Stimulated activated CD8-positive, alpha-beta memory T cell treated with anti-CD3 and anti-CD28 coated beads, Interleukin-15, amount 100 ng/mL, for 24 hours (primary cell): ENCODE measurements around the gene RAB31.

Experiments
- DNase-seq: peaks from one replicate; pipeline ENCODE4 v3.0.0-alpha.2; 2020; ENCODE audit warnings: low read depth

The RAB31 gene

DNA sequence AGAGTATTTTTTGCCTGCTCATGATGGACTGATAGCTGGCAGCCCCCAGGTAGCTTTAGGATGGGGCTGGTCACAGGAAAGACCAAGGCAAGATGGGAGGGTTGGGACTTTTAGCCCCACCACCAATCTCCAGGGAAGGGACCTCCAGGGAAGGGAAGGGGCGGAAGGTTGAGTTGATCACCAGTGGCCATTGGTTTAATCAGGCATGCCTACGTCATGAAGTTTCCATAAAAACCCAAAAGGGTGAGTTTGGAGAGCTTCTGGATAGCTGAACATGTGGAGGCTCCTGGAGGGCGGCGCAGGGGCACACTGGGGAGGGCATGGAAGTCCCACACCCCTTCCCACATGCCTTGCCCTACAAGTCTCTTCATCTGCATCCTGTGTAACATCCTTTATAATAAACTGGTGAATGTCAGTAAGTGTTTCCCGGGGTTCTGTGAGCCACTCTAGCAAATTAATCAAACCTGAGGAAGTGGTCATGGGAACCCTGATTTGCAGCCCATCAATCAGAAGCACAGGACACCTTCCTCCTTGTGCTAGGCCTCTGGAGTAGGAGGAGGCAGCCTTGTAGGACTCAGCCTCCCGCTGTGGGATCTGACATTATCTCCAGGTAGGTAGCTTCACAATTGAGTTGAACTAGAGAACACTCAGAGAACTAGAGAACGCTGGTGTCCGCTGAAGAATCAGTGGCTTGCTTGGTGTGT, 30.3 kb downstream of the RAB31 start:
- no peak for DNase-seq

DNA sequence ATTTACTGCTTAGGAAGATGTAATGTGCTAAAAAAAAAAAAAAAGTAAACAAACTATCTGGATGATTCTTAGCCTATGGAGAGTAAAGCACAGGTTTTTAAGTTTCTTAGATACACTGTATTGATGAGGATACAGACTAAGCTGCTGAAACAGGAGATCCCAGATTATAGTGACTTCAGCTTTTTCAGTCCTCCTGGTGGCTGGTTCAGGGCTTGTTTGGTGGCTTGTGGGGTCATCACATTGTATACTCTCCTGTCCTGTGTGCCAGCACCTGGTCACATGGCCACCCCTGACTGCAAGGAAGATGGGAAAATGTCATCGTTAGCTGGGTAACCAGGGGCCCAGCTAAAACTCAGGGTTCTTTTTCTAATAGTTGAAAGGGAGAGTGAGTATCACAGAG, 31.4 kb downstream of the RAB31 start:
- no peak for DNase-seq

DNA sequence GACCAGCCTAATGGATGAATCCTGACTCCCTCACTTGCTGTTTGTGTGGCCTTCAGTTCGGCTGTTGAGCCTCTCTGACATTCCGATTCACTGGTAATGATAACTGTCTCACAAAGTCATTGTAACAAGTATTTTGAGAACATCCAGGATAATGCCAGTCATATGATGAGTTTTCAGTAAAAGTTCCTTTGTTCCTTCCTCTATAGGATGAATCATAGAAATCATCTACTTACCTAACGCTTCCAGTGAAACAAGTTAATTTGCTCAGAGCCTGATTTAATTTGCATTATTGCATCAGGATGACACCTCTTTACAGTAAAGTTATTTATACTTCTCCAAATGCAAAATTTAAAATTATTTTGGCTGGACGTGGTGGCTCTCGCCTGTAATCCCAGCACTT, 32.0 kb downstream of the RAB31 start:
- no peak for DNase-seq

DNA sequence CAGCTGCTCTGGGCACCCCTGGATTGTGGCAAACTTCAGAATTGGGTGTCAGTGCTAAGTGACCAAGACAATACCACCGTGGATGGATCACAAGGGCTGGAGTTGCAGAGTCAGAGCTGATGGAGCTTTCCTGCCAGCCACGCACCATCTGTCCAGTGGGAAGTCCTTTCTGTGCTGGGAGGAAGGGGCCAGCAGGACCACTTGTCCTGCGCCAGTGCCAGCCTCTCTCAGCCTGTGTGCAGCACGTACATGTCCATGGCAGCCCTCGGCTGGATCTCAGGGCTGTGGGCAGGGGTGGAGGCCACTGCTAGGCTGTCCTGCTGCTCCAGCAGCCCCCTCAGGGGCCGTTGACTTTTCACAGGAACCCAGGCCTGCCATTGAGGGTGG, 33.3 kb downstream of the RAB31 start:
- no peak for DNase-seq

DNA sequence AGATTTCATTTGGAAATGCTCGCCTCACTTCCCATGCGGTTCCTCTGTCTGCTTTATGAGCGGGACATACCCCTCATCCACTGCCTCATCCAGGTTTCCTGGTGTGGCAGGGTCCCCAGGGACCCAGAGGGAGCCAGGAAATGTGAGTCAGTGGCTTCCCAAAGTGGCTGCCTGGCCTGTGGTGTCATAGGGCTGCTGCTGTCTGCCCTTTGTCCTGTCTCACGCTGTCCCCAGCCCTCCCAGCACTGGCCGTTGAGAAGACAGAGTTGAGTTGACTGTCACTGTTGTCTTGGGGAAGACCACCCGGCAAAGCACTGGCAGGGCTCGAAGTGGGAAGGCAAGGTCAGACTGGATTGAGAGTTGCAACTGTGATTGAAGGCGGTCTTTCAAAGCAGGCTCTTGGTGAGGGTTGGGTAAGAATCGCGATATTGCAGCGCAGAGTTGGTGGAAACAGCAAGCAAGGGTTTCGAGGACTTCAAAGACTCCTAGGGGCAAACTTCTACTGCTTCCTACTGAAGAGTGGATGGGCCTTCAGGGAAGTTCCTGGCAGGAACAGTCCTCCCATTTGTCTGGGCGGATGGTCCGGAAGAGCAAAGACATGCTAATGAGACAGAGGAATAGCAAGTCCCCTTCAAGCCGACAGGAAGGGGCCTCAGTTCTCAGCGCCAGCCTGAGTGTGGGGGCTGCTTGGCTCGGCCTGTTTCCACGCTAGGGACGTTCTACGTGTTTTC, 33.9 kb downstream of the RAB31 start:
- no peak for DNase-seq

DNA sequence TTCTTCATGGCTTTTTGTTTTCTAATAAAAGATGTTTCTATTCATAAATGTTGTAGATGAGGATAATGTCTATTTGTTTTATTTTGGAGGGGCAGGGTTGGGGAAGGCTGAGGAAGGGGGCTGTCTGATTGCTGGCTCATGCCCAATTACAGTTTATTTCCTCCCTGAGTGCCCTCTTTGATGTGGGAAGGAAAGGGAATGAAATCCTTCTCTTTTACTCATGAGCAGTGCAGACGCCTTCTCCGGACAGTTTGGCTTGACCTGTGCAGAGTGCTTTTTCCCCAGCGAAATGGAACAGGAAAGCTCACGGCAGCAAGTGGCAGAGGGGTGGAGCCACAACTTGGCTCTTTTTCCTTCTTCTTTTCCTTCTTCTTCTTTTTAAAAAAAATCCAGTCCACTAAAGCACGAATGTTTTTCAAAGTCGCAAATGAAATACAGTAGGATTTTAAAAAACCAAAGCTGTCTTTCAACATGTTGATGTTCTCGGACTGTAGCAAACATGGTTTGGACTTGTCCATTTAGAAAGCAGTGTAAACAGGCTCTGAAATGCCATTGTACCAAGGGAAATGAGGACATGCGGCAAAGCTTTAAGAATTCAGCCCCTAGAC, 34.5 kb downstream of the RAB31 start:
- no peak for DNase-seq

DNA sequence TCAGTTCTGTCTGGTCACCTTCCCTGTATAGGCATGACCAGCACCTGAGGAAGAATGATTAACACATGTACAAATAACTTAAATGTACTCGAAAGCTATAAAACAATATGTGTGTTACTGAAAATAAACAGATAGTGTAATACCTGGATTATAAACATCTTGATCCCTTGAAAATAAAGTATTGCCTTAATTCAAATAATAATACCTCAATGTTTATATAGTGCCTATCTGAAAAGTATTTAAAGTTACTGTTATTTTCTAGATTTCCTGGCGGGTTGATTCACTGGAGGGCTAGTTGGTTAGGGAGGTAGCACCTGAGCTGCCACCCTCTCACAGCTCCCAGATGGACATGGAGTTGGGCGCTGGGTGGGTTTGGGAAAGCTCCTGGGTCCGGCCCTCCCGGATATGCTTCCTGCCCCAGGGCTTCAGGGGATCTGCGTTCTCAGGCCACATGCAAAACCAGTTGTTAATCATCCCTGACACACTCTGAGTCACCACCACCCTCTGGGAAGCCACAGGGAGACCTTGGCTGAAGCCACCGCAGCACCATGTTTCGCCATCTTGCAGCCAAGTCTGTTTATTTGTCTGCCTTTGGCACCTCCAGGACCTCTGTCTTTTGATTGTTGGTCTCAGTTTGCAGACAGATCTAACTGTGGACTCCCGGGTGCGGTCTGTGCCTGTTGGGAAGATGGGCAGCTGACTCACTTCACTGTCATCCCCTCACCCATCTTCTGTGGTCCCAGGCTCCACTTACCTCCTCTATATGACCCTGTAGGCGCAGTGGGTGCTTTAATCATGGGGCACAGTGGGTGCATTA, 35.3 kb downstream of the RAB31 start:
- no peak for DNase-seq

DNA sequence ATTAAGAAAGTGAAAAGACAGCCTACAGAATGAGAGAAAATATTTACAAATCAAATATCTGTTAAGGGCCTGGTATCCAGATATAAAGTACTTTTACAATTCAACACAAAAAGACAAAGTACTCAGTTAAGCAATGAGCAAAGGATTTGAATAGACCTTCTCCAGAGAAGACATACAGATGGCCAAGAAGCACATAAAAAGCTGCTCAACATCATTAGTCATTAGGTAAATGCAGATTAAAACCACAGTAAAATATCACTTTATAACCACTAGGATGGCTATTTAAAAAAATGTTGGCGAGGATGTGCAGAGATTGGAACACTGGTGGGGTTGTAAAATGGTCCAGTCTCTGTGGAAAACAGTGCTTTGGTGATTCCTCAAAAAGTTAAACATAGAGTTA, 38.9 kb downstream of the RAB31 start:
- DNase-seq, result no peak

DNA sequence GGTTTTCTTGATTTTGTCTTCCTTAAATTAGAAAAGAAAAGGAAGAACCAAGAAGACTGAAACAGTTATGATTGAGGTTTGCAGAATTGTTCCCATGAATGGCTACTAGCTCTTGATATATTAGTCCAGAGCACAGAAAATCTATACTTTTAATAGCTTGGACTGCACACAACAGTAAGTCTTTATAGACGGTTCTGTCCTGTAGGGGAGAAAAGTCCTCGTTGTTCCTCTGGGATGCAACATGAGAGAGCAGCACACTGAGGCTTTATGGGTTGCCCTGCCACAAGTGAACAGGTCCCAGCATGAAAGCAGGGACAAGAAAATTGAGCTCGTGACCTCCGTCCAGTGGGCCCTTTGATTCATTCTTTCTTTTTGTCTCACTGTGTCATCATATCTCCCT, 41.5 kb downstream of the RAB31 start:
- no peak for DNase-seq

DNA sequence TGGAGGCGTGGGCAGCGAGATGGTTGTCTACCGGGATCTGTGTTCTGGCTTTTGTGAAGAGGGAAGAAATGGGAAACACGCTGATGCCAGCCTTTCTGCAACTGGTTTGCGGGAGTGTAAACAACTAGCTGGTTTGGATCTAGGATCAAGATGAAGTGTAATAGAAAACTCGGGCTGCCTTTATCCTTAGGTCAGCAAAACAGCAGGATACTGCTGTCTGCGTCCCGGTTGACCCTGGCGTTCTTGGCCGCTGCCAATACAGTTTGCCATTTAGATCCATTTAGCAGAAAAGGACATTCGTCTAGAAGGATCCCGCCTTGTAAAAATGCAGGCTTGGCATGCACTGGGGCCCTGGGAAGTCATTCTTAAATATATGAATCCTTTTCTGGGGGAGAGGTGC, 42.0 kb downstream of the RAB31 start:
- no peak for DNase-seq

DNA sequence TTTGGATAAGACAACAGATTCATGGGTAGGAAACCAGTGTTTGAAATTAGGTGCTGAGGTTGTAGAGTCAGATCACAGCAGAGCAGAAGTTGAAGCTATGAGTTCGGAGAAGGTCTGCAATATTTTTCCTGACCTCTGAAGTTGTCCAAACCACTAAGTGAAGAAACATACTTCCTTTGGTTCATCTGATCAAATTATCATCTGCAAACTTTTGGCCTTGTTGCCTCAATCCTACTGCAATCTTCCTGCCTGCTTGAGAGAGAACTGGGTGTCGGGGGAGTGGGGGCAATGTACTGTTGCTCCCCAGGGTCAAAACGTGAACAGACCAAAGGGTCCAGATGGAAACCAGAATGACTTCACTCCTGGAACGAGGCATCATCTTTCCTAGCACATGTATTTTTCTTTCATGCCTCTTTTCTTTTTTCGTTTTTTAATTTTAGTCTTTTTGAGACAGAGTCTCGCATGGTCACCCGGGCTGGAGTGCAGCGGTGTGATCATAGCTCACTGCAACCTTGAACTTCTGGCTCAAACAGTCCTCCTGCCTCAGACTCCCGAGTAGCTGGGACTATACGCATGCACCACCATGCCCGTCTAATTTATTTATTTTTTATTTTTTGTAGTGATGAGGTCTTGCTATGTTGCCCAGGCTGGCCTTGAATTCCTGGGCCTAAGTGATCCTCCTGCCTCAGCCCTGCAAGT, 42.7 kb downstream of the RAB31 start:
- no peak for DNase-seq

DNA sequence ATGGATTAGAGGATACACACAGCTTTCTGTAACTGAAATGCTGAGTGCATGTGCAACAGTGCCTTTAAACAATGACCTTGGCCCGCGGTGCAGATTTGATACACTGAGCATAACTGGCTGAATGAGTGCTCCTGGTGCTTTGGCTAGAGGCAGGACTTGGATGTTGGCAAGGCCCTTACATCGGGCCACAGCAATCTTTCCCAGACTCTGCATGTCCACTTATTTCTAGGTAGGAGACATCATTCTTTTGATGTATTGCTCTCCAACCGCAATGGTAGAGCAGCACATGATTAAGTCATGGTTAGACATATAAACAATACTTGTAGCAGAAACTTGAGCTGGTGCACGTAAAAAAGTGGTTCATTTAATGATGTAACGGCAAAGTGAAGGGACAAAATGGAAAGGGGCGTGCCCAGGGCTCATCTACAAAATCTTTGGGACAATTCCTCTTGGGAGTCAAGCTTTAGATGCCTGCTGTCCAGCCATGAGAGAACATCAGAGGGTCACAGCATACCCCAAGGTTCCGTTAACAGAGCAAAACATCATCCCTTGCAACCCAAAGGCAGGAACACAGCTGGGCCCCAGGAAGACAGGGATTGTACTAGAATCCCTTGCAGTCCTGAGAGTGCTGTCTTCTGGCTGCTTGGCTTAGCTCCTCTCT, 43.4 kb downstream of the RAB31 start:
- no peak for DNase-seq

DNA sequence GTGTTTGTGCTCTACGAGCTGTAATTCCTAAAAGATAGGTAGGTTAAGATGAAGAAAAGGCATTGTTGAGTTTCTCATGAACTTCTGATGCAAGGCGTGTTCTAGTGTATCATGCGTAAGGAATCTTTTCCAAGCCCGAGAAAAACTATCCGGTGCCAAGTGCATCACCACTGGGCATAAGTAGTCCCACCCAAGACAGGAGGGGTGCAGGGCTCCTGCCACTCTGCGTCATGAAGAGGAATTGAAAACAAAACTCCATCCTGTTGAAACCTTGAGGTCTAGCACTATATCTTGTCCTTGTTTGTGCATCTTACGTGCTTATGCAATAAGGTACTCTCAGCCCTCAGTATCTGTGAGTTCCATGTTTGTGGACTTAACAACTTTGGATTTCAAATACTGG, 45.7 kb downstream of the RAB31 start:
- no peak for DNase-seq

DNA sequence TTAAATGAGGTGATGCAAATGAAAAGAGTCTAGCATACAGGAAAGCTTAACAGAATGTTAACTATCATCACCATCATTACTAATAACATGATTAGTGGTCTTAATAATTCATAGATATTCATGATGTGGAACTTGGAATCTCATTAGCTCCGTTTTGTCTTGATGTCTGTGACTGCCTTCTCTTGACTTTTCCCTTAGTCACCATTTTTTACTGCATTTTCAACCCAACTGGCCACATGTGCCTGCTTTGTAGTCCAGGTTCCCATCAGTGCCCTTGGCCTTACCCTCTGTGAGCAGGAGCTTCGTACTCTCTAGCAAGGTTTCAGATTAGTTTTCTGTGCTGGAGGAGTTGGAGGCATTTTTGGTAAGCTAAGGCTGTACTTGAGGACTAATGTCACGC, 47.0 kb downstream of the RAB31 start:
- no peak for DNase-seq

DNA sequence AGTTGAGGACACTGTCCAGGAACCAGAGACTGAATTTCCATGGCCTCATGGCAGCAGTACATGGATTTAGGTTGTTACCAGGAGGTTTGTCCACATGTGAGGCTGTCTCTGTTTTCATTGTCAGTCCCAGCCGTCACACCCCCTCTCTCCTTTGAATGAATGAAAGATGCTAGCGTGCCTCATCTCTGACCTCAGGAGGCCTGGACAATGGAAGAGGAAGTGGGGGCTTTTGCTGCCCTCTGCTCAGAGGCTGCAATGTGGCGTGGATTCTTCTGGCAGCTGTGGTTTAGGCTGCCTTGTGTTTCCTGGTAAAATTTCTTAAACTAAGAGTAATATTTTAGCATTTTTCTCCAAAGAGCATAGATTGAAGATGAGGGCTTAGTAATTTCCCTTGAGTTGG, 47.5 kb downstream of the RAB31 start:
- no peak for DNase-seq

DNA sequence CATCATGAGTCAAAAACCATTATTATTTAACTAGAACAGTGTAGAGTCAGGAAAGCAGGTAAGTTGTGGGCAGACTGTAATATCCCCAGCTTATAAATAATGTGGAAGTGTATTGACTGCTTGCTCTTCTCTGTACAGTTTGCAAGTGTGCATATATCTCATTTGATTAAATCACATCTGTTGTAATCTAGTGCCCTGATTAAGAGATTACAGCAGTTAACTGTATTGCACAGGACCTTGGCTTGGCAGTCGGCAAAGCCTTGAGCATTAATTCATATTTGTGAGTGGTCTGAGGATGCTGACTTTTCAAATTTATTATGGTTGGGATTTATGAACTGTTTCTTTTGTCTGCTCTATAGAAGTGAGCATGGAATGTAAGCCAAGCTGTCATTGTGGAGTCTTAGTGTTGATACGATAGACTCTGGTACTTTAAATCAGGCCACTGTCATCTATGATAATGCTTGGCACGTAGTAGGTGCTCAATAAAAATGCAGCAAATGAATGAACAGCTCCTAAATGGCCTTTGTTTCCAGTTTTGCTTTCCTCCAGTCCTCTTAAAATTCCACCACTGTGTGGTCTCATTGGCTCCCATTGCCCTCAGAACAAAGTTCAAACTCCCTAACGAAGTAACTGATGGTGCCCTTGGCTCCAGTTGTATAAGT, 48.3 kb downstream of the RAB31 start:
- no peak for DNase-seq

DNA sequence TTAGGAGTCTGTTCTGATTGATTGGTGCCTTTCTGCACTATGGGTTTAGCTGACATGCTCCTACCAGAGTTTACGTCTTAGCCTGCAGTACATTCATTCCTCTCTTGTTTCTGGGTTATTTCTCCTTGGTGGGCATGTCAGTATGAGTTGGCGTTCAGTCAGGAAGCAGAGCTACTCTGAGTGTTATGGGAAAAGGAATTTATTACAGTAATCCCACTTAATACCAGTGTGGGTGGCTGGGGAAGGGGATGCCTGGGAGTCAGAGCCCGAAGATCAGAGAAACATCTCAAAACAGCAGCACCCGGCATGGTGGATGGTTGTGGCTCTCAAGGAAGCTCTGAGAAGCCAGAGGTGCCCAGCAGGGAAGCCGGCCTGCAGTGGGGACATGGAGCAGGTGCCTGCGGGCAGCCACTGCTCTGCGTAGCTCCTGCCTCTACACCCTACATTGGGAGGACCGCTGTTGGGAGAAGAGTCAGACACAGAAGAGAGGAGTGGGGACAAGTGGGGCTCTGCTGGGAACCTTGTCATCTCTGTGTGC, 48.9 kb downstream of the RAB31 start:
- DNase-seq, result no peak

DNA sequence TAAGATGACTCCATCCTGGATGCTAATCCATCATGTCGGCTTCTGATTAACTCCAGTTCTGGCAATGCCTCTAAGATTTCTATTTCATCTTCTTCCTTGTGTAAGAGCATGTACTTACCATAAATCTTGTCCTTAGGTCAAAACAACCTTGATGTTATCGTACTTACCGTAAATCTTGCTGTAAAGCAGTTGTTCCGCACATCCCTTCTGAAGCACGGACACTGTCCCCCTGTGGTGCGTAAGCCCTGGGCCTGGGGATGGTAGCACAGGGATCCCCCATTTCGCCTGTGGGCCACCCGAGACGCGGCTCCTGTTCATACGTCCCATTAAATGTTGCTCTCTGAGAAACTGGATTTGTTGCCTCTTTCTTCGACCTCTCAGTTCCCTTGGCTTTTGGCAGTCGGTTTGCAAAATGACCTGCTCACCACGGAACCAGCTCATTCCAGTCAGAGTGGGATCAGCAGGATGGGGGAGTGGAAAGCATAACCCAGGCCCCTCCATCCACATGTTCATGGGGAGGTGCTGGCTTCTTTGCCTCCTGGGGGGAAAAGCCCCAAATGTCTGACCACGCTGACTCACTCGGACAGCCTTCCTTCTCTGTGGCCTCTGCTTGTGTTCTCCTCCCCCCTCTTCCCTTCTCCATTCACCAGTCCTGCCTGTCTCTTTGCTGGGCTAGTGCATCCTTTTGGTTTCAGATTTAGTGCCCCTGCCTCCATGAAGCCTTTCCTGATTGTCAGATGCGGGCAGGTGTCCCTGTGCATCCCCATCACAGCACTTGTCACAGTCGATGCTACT, 49.9 kb downstream of the RAB31 start:
- DNase-seq, result no peak

DNA sequence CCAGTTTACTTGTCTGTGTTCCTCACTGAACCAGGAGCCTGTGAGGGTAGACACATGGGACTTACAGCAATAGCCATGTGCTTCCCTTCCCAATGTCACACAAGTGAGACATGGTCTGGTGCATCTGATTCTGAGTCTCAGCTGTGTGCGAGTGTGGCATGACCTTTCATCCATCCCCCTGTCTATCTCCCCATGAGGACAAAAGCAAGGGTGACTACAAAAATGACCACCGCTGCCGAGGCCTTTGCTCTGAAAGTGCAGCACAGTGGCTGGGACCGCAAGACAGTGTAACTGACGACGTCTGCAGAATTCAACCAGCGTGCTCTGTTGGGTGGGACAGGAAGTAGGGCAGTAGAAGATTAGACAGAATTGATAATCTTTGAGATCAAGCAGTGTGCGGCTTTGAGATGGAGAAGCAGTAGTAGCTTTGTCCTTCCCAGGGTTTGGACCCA, 50.5 kb downstream of the RAB31 start:
- no peak for DNase-seq

DNA sequence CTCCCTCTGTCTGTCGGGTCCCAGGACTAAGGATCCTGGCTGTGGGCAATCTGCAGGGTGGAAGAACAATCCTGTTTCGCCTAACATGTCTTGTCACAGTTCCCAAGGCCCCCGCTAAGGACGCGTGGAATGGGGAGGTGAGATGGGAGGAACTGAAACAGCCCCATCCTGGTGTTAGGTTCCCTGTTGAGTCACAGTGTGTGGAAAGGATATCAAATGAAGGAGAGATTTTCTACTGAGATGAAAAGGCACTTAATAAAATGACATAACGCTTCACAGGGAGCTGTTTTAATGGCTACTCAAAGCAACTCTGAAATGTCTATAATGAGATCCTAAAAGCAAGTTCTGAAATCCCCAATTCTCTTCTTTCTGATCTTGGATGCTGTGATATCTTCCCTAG, 52.5 kb downstream of the RAB31 start:
- no peak for DNase-seq
